ENCODE measurements around the gene C12orf75.

- TF ChIP-seq, protein P1, sequence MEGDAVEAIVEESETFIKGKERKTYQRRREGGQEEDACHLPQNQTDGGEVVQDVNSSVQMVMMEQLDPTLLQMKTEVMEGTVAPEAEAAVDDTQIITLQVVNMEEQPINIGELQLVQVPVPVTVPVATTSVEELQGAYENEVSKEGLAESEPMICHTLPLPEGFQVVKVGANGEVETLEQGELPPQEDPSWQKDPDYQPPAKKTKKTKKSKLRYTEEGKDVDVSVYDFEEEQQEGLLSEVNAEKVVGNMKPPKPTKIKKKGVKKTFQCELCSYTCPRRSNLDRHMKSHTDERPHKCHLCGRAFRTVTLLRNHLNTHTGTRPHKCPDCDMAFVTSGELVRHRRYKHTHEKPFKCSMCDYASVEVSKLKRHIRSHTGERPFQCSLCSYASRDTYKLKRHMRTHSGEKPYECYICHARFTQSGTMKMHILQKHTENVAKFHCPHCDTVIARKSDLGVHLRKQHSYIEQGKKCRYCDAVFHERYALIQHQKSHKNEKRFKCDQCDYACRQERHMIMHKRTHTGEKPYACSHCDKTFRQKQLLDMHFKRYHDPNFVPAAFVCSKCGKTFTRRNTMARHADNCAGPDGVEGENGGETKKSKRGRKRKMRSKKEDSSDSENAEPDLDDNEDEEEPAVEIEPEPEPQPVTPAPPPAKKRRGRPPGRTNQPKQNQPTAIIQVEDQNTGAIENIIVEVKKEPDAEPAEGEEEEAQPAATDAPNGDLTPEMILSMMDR (conservative IDR thresholded peaks at IDR 0.05; ENCODE audit: low read depth in 2 of 2) = no peak
- TF ChIP-seq POLR2AphosphoS5 (IDR thresholded peaks at IDR 0.05; ENCODE audit: low read depth) (no peak), EZH2phosphoT487 (IDR thresholded peaks at IDR 0.05; ENCODE audit: unreplicated experiment) (no peak), EZH2 (IDR thresholded peaks at IDR 0.05; ENCODE audit: low read depth, unreplicated experiment) (no peak), ZNF114 (CRISPR knock-in tag; IDR thresholded peaks at IDR 0.05) (no peak)
Observed at GRCh38 chr12:105287408-105287807, 43.1 kb upstream of the C12orf75 start.

Measured in GM23338 (cell line).